Subcutaneous adipose tissue (tissue), 4 donors: ENCODE results near the gene CLEC4F. TPM values are rescaled to one million over a fixed set of nuclear protein-coding genes. Genes with fewer than 3 reads are reported as not detected.

Source experiments
- total RNA-seq, 4 donors: library from RNA; depleted of rRNA; stranded (reverse); fragments of >200 nt; gene quantifications; one replicate each; pipeline ENCODE4 v1.1.0, GENCODE V29; 2016
- TF ChIP-seq, protein P1 (sequence below): fragments of 450-650 bp; IDR thresholded peaks from one replicate; pipeline ENCODE4 v1.5.1; 2016; ENCODE audit warnings: low read depth, mild to moderate bottlenecking, control low read depth, antibody characterized with exemption, moderate library complexity

The CLEC4F gene
- total RNA-seq, 4 donors from 2014 or later = 0.38 TPM; not detected in 3

DNA sequence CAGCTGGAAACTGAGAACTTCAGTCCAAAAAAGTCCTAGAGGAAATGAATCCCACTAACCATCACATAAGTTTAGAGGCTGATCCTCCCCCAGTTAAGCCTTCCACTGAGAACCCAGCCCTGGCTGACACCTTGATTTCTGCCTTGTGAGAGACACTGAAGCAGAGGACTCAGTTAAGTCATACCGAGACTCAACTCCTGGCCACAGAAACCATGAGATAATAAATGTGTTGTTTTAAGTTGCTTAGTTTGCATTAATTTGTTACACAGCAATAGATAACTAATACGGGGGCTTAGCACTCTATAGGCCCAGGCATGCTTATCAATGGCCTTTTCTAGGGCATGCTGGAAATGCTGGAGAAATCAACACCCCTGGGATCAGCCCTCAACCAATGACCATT is 49.0 kb downstream of the CLEC4F start:
- TF ChIP-seq, protein P1, sequence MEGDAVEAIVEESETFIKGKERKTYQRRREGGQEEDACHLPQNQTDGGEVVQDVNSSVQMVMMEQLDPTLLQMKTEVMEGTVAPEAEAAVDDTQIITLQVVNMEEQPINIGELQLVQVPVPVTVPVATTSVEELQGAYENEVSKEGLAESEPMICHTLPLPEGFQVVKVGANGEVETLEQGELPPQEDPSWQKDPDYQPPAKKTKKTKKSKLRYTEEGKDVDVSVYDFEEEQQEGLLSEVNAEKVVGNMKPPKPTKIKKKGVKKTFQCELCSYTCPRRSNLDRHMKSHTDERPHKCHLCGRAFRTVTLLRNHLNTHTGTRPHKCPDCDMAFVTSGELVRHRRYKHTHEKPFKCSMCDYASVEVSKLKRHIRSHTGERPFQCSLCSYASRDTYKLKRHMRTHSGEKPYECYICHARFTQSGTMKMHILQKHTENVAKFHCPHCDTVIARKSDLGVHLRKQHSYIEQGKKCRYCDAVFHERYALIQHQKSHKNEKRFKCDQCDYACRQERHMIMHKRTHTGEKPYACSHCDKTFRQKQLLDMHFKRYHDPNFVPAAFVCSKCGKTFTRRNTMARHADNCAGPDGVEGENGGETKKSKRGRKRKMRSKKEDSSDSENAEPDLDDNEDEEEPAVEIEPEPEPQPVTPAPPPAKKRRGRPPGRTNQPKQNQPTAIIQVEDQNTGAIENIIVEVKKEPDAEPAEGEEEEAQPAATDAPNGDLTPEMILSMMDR = no peak

DNA sequence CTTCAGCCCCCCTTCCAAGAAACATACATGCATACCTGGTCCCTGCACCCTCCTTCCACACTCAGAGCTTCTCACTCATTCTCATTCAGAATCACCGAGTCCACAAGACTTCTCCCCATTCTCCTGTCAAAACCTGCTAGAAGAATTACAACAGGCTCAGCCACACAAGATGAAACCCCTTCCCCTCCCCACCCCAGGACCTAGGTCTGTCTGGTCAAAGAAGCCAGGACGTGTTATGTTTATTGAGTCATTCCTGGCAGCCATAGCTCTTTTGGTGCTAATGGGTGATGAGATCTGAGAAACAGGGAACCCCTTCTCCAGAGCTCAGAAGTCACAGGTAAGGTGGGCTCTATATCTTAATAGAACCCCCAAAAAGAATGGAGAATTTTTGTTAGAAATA is 50.9 kb downstream of the CLEC4F start:
- TF ChIP-seq, protein P1 = no peak

DNA sequence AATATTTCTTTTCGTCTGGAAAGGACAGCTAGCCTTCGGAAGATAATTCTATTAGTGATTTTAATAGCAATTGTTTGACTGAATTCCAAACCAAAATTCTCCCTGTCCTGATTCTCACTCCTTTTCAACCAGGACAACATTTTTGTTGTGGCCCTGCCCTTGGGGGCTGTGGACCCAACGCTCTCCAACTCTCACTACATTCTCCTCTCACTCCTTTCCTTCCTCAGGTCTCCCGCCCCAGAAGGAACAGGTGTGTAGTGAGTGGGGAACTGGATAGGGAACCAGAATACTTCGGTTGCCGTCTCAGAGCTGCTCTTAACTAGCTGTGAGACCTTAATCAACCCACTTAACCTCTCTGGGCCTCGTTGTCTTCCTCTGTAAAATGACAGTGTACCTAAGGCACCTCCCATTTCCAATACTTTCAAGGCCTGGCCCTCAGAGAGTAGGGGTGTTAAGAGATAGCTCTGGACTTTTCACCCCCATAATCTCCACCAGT is 51.8 kb downstream of the CLEC4F start:
- TF ChIP-seq, protein P1 = no peak

DNA sequence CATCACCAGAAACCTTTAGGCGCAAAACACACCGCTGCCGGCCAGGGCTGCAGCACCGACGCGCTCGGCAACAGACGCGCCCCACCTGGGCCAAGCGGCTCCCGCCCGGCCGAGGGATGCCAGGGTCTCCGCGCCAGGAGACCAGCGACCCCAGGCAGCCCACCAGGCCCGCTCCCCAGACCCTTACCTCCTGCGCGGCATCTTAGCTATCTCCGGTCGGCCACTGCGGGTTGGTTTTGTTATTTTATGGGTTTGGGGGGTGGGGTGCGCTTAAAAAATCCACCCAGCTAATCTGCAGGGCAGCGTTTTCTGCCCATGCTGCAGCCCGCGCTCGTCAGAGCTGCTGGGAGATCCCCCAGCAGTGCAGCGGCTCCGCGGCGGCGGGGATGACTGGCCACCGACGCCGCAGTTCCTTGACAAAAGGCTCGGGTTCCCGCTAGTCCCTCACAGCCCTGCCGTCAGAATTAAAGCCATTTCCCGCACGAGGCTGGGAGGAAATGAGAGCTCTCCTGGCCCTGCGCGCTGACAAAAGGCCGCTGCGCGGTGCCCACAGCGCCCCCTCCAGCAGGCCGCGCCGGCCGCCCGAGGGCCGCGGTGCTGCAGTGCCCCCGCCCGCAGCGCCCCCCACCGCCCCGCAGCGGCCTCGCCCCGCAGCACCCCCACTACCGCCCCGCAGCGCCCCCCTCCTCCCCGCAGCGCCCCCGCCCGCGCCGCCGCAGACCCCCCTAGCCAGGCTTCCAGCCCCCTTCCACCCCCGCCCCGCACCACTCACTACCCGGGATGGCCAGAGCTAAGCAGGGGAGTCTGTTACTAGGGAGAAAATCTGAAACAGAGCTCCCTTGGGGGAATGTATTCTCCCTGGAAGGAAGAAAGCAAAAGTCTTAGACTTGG is 52.5 kb downstream of the CLEC4F start, which contains the start of gene ADD2:
TSS of gene ADD2 (minus strand) at position 502 of the 891 bp plus-strand sequence. CDS start 61,792 bp downstream, outside the sequence.
- TF ChIP-seq, protein P1 = no peak

DNA sequence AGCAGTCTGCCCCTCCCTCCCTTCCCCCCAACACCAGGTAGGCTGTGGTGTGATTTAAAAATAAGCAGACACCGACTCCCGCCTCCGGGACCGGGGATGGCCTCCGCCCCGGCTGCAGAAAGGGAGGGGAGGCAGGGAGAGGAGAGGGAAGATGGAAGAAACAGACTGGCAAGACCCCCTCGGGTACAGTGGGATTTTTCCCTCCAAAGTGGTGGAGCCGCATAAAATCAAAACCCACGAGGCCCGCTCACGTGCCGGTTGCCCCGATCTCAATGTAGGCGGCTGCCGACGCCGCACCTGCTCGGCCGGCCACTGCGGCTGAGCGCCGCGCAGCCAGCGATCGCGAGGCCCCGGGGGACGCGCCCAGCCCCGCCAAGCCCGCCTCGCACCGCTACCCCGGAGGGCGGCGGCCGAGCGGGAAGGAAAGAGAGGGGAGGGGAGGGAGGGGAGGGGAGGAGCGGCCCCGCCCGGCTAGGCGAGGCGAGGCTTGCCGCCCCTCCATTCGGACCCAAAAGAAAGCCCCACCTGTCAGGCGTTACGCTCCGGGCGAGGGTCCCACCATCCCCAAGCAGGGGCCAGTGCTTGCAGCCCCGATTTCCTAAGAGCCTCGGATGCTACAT is 53.2 kb downstream of the CLEC4F start:
- TF ChIP-seq, protein P1 = no peak

DNA sequence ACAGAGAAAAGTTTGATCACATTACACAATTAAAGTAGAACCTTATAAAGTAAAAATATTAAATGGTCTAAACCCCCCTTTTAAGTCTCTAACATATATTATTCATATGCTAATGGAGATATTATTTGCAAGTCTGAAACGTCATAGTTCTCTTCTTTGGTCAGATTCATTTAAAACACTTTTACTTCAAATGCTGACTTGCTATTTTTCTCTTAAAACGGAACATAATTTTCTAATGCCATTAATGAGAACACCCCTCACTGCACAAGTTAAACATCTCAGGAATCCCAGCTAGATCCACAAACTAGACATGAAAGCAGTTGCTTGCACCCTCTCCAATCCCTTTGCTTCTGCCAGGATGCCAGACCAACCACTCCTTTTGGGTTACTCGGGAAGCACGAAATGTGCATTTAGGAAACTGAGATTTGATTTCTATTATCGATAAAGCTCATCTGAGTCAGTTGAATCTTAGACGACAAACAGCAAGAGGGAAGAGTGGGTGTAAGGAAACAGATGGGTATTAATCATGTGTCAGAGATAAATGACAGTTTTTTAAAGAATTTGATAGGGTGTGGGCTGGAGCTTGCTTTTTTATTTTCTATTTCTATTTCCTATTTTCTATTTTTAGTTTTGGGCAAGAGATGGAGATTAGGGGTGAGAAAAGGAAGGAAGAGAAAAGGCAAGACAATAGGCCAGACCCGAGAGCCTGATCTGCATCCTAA is 53.9 kb downstream of the CLEC4F start:
- TF ChIP-seq, protein P1 = no peak
